Stimulated activated CD8-positive, alpha-beta memory T cell treated with anti-CD3 and anti-CD28 coated beads, Interleukin-2, amount 100 ng/mL, for 1 hour (primary cell): ENCODE results near the gene RTN4RL1.
"Not testable (repeated sequence)": the region's sequence is repeated elsewhere in the genome, so short reads cannot be mapped to it uniquely, and the experiment has no call there.

Source experiments
- DNase-seq, 2 donors: peaks; one replicate each; pipeline ENCODE4 v3.0.0-alpha.2; 2020; ENCODE audit warnings: low read depth in 2 of 2

Gene RTN4RL1

DNA sequence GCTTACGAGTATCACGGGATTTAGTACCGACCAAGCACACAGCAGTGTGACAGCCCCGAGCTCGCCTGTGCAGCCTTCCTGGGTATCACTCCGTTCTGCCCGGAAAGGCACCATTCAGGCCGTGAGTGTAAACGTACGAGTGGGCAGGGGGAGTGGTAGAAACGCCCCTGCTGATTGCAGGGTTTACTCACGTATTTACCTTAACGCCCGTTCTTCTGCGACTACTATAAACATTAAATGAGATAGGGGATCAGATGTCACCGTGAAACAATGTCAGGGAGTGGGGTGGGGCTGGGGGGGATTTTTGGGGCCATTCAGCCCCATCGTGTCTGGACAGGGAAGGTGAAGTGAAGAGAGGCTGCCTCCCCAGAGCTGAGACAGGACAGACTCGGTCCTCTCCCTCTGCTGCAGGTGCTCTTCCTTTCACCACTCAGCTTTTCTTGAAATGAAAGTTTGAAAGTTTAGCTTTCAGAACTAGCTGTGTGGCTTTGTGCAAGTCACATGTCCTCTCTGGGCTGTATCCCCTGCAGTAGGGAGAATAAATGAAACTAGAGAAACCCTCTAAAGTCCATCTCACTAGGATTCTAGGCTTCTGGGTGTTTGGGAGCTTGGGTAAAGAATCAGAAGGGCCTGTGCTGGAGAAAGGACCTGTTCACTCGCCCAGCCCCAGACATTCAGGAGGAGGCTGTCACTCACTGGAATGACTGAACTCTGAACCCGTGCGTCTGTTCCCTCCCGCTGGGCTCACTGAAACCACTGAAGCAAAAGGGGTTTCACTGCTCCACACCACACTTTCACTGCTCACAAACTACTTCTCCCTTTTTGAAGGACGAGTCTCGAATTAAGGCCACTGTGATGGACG is 128.7 kb downstream of the RTN4RL1 start:
- DNase-seq: no peak

DNA sequence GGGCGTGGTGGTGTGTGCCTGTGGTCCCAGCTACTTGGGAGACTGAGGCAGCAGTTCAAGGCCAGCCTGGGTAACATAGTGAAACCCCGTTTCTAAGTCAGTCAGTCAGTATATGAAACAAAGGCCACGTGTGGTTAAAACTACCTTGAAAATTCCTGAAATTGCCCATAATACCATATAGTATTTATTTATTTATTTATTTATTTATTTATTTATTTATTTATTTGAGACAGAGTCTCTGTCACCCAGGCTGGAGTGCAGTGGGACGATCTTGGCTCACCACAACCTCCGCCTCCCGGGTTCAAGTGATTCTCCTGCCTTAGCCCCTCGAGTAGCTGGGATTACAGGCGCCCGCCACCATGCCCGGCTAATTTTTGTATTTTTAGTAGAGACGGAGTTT is 129.7 kb downstream of the RTN4RL1 start:
- not testable (repeated sequence) for DNase-seq

DNA sequence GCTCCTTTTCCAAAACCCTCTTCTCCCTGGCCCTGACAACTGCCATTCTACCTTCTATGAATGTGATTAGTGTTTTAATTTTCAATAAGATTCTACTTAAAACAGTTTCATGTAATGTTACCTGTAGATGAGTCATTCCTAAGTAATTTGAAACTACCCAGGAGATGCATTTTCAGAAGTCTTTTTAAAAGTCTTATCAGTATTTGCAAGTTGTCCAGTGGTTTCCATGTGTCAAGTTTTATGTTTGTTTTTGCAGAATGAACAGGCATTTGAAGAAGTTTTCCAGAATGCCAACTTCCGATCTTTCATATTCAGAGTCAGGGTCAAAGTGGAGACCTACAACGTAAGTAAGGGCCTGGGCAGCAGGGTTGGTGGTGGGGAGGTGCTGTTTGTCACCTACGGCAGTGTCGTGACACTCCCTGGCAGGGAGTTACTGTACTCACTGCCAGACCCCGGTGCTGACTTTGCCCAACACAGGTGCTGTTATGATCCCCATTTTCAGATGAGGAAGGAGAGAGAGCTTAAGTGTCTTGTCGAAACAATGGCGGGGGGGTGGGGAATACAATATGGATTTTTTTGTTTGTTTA is 130.3 kb downstream of the RTN4RL1 start:
- DNase-seq: no peak

DNA sequence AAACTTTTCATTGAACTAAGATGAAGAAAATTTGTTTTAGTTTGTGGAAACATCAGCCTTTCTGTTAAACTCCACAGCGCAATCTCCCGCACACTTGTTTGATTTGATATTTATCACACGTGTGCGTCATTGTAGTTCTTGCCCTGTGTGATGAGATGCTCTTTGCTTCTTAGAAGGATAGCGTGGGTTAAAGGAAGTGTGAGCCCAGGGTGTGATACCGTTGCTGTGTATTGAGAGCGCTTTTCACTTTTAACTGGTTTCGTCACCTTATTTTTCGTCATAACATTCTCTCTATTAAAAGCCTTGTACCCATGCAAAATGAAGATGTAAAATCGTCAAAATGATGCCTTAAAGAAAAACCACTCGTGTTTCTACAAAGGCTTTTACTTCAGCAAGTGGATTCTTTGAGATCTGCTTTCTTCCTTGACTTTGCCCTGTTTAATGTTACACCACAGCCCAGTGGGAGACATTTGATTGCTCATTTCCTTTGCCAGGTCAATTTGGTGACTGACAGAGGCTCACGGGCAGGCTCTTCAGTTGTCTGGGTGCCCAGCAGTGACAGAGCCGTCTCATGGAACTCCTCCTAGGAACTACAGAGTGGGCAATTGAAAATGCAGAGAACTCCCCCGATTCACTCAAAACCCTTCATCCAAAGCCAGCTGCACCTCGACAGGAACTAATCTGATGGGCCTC is 134.2 kb downstream of the RTN4RL1 start:
- DNase-seq: no peak

DNA sequence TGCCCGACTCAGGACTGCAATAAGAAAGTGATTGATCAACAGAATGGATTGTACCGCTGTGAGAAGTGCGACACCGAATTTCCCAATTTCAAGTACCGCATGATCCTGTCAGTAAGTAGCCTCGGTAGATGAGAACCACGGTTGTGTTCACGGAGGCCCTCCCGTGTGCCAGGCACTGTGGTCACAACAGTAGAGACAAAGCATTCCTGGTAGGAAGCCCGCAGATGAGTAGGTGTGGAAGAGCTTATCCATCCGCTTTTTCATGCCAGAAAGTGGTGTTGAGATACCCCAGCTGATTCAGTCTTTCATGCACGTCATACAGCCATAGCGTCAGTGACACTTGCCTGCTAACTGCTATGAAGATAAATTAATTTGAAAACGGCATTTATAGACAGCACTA is 136.4 kb downstream of the RTN4RL1 start:
- DNase-seq: no peak
